Astrocyte of the hippocampus (primary cell): ENCODE measurements around the gene MMP17.

Source experiments
- DNase-seq: peaks from one replicate; pipeline ENCODE4 v3.0.0; 2011; ENCODE audit warnings: low read depth, low spot score

MMP17 gene

DNA sequence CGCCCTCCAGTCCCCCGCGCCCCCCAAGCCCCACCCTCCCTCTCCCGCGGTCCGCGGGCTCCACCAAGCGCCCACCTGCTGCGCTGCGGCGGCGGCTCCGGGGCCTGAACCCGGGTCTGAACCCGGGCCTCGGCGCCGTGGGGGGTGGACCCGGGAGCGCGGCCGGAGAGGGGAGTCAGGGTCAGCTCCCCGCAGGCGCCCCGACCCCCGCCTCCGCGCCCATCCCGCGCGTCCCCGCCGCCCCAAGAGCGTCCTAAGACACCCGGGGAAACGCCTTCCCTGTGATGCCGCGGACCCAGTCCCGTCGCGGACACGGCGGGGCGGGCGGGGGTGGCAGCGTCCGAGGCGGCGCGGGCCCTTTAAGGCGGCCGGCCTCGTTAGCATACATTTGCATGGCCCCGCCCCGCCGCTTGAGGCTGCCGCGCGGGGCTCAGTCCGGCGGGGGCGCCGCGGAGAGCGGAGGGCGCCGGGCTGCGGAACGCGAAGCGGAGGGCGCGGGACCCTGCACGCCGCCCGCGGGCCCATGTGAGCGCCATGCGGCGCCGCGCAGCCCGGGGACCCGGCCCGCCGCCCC lies at the start of gene MMP17:
Gene MMP17 (plus strand): TSS at position 433 of the 574 bp plus-strand sequence. CDS start 102 bp downstream, at position 535.
- peak; percentile 83 for DNase-seq

- no peak for DNase-seq
These were observed 49.2 kb upstream of the MMP17 start for GRCh38 chr12:131779027-131779426.

GRCh38 chr12:131782061-131782460 lies 46.1 kb upstream of the MMP17 start:
- no peak for DNase-seq

- peak; percentile 89 for DNase-seq
These were observed 44.2 kb upstream of the MMP17 start for GRCh38 chr12:131783915-131784541.

- DNase-seq, result peak; percentile 74
These were observed 43.1 kb upstream of the MMP17 start for GRCh38 chr12:131784909-131785762.

DNA sequence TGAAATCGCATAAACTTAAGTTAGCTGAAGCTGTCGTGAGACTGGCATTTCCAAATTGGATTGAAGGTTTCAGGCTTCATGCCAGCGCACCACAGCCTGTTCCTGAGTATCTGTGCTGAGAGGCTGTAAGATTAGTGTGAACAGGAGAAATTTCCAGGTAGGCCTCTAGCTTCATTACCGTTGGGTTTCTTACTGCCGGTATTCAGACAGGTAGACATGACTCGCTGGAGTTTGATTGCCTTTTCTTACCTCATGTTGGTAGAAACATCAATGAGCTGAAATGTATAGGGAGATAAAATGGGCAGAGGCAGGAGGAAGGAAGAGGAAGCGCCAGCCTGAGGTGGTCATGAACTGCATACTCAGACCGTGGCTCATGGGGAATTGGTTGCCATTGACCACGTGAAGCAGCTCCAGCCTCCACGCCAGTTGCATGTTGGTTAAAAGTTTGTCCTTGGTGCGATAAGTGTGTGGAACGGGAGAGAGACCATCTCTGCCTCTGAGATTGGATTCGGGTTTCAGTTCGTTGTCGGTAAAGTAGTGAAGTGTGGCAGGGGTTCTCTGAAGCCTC lies 42.3 kb upstream of the MMP17 start:
- peak; percentile 47 for DNase-seq

GRCh38 chr12:131786331-131786730 lies 41.9 kb upstream of the MMP17 start:
- DNase-seq, result no peak

- no peak for DNase-seq
These were observed 41.0 kb upstream of the MMP17 start for GRCh38 chr12:131787143-131787660.

DNA sequence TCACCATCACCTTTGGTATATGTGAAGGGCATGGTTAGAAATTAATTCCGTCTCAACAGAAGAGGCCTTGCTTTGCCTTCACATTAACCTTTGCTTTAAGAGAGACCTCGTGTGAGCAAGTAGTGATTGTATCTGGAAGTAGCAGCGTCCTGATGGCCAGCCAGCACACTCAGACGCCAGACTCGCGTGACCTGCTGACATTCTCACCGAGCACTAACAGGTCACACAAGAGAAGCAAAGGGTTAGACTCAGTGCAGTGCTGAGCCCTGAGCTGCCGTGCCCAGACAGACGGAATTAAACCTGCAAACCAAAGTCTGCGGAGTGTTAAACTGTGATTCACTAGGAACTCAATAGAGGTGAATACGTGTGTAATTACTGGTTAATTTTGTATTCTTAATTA lies 40.1 kb upstream of the MMP17 start:
- DNase-seq, result no peak

- no peak for DNase-seq
These were observed 38.6 kb upstream of the MMP17 start for GRCh38 chr12:131789638-131790037.

- peak; percentile 71 for DNase-seq
These were observed 34.8 kb upstream of the MMP17 start for GRCh38 chr12:131793243-131794022.

DNA sequence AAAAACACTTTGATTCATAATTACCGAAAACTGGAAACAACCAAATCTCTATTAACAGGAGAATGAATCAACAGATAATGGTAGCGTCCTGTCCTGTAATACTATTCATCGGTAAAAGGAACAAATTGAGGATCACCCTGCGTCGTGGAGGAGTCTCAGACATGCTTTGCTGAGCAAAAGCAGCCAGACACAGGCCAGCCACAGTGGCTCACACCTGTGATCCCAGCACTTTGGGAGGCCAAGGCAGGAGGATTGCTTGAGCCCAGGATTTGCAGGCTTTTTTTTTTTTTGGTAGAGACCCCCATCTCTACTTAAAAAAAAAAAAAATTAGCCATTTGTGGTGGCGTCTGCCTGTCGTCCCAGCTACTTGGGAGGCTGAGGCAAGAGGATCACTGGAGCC lies 34.1 kb upstream of the MMP17 start:
- DNase-seq, result no peak

DNA sequence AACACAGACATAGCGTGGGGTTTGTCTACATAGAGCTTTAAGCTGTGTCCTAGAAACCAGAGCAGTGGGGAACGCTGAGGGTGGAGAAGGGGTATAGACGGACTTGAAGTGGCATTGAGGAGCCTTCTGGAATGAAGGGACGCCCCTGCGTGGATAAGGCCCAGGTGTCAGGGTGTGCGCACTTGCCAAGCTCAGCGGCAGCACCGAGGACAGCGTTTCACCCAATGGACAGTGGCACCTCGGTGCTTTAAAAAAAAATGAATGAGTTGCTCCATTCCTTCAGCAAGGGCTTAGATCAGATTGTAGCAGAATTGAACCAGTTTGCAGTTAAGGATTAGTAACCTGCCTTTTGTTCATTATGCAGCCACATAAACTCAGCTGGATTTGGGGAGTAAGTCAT lies 33.6 kb upstream of the MMP17 start:
- DNase-seq, result no peak

DNA sequence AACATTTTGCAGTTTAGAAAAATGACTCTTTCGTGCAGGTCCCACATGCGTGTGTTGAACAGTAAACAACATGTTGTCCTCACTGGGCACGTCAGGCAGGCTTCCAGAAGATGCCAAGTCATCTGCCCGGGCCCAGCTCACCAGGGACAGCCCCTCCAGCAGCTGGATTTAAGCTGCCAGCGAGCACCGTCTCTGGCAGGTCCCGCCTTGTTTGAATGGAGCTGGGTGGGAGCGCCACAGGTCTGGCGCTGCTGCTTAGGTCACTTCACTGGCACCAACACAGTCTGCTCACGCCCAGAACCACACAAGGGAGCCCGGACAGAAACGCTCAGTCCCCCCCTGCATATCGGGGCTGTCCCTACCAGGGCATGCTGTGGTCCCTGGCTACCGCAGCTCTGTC lies 33.1 kb upstream of the MMP17 start:
- DNase-seq, result no peak

DNA sequence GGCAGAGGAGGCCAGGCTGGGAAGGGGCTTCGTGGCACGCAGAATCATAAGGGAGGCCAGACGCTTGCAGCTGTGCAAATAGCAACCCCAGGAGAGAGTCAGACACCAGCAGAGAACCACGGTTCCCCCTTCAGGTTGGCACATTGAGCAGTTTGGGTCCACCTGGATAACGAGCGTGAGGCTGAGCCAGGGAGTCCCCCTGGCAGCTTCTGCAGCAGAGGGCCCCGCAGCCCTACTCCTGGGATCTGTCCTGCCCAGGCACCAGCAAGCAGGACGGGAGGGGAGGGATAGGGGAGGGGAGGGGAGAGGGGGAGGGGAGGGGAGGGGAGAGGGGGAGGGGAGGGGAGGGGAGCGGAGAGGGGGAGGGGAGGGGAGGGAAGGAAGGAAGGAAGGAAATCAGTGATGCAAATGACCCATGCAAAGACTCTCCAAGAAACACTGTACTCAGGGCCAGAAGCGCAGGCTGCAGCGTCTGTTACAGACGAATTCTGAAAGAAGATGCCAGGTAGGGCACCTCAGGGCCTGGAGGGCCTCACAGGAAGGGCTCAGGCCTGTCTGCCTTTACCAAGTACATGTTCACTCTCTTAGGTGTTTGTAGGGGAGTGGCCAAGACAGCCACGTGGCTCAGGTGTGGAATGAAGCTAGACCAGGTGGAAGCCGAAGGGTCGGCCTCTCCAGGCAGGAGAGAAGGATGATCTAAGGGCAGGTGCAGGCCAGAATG lies 32.3 kb upstream of the MMP17 start:
- DNase-seq, result no peak

- no peak for DNase-seq
These were observed 31.8 kb upstream of the MMP17 start for GRCh38 chr12:131796411-131796736.

DNA sequence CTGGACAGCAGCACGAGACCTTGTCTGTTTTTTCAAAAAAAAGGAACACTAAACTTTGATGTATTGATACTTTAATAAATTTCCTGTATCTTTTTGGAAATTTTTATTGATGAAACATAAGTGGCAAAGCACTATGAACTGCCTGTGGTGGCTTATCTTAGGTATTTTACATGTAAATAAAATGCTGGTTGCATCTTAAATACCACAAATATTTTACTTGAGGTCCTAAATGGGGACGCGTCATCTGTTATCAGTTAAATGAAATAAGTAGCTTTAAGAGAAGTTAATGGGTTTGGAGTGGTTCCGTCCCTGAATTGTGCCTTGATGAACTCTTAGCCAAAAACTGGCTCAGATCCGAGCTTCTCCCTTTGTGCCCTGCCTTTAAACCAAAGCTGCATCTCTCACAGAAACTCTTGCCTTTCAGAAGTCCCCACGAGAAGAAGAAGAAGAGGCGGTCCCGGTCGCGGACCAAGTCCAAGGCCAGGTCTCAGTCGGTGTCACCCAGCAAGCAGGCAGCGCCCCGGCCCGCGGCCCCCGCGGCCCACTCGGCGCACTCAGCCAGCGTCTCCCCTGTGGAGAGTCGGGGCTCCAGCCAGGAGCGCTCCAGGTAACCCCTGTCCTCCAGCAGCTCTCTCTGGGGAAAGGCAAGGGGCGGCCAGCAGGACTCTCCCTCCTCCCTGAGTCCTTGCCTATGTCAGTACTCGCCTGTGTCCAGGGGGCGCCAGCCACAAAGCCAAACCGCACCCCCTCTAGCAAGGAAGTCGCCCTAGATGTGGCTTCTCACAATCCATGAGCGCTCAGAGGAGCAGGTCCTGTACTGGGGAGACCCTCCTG lies 31.2 kb upstream of the MMP17 start:
- no peak for DNase-seq

GRCh38 chr12:131797588-131797934 lies 30.6 kb upstream of the MMP17 start:
- no peak for DNase-seq

- DNase-seq, result no peak
These were observed 29.0 kb upstream of the MMP17 start for GRCh38 chr12:131799195-131799594.
